Skeletal muscle tissue (tissue), 4 donors: ENCODE data around the gene LDHB. TPM values are rescaled to one million over a fixed set of nuclear protein-coding genes. Genes with fewer than 3 reads are reported as not detected.

Source experiments
- H3K27ac ChIP-seq: one replicate; pipeline ENCODE4 v1.7.0; 2013; ENCODE audit warnings: mild to moderate bottlenecking, low read depth, low read length, inconsistent platforms
- H3K27me3 ChIP-seq, 3 donors: one replicate each; pipeline ENCODE4 v1.7.0; 2013; ENCODE audit warnings: low read length in 3 of 3; ENCODE audit not compliant: control insufficient read depth in 3 of 3, insufficient read depth in 3 of 3
- H3K36me3 ChIP-seq, 3 donors: one replicate each; pipeline ENCODE4 v1.7.0; 2013; ENCODE audit warnings: low read length in 3 of 3; ENCODE audit not compliant: control insufficient read depth in 3 of 3, insufficient read depth in 3 of 3
- H3K4me1 ChIP-seq, 3 donors: one replicate each; pipeline ENCODE4 v1.7.0; 2013; ENCODE audit warnings: low read length in 3 of 3, mild to moderate bottlenecking in 3 of 3; ENCODE audit not compliant: control insufficient read depth in 3 of 3, insufficient read depth in 3 of 3
- H3K4me3 ChIP-seq, 3 donors: one replicate each; pipeline ENCODE4 v1.7.0; 2013; ENCODE audit warnings: low read length in 3 of 3
- H3K9ac ChIP-seq, 3 donors: one replicate each; pipeline ENCODE4 v1.7.0; 2013; ENCODE audit warnings: low read length in 3 of 3, mild to moderate bottlenecking in 3 of 3, moderate library complexity in 2 of 3, low read depth in 1 of 3
- H3K9me3 ChIP-seq, 3 donors: one replicate each; pipeline ENCODE4 v1.7.0; 2013; ENCODE audit warnings: low read length in 3 of 3; ENCODE audit not compliant: control insufficient read depth in 3 of 3
- total RNA-seq: library from RNA; depleted of rRNA; stranded (reverse); fragments of >200 nt; gene quantifications from one replicate; pipeline ENCODE4 v1.2.3, GENCODE V29; 2014
- donor health status: Osteomylitis.

Gene LDHB
- total RNA-seq, 1 donor from 2014 or later, result 498 TPM

DNA sequence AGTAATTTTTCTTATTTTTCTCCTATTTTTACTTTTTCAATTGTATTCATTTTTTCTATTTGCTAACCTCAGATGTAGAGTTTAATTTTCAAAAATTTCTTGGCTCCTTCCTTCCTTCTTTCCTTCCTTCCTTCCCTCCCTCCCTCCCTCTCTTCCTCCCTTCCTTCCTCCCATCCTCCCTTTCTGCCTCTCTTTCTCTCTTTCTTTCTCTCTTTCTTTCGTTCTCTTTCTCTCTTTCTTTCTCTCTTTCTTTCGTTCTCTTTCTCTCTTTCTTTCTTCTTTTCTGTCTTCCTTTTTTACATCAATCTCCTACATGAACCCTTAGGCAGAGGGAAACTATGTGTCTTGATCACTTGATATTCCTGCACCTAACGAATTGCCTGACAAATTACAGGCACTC is 40.6 kb downstream of the LDHB start:
- no peak overlapping the region for H3K4me3 ChIP-seq
- no peaks in the 10 kb centered on the region for H3K27me3 ChIP-seq
- no peak overlapping the region for H3K27ac ChIP-seq
- H3K36me3 ChIP-seq, result no peaks in the 10 kb centered on the region
- H3K9ac ChIP-seq, result no peak overlapping the region
- no peaks in the 10 kb centered on the region for H3K4me1 ChIP-seq
- H3K9me3 ChIP-seq, result no peaks in the 10 kb centered on the region

DNA sequence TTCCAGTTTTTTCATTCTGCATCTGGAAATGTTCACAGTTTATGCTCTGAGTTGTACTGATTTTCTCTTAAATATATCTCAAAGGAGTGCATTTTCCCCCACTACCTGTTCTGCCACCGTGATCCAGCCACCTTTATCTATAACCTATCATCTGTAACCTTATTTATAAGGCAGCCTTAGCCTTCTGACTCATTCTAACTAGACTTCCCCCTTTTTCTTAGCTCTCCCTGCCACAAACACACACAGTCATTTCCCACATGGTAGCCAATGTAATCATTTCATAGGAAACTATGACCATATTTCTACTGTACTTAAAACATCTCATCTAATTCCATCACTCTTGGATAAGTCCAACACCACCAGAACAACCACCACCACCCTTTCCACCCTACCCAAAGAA is 42.2 kb downstream of the LDHB start:
- Histone ChIP-seq H3K9me3 (no peaks in the 10 kb centered on the region), H3K27me3 (no peaks in the 10 kb centered on the region), H3K4me1 (no peaks in the 10 kb centered on the region), H3K4me3 (no peak overlapping the region), H3K9ac (no peak overlapping the region), H3K36me3 (no peaks in the 10 kb centered on the region), H3K27ac (no peak overlapping the region)

DNA sequence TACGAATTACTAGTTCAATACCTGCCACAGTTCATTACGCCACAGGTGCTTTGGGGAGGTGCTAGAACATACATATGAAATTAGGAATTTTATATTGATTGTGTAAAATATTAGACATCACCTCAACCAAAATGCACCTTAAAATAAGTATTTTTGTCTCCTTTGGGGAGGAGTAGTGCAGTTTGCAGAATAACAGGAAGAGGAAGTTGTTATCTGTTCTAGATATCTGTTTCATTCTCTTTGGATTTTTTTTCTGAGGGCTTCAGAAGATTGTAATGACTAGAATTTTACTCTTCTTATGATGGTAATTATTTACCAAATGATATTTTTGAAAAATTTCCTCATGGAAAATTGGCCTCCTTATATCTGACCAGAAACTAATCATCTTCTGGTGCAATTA is 43.1 kb downstream of the LDHB start:
- no peaks in the 10 kb centered on the region for H3K9me3 ChIP-seq
- H3K4me3 ChIP-seq, result no peak overlapping the region
- H3K27ac ChIP-seq, result no peak overlapping the region
- H3K27me3 ChIP-seq, result no peaks in the 10 kb centered on the region
- no peak overlapping the region for H3K9ac ChIP-seq
- no peaks in the 10 kb centered on the region for H3K36me3 ChIP-seq
- no peaks in the 10 kb centered on the region for H3K4me1 ChIP-seq

DNA sequence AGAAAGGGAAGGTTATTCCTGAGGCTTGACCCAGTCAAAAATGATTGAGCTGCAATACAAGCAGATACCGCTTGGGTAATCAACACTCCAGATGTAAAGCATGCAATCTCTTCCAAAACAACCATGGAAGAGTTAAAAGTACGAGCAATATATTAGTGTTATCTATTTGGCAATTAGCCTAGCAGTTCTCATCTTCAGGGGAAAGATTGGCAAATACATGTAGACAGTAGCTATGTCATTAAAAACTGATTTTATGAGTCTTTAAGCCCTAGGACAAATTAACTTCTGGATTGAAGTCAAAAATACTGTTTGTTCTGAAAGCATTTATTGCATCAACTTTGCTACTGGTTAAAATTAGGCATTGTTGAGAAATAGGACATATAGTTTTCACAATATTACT is 43.7 kb downstream of the LDHB start:
- H3K27ac ChIP-seq, result no peak overlapping the region
- no peak overlapping the region for H3K4me3 ChIP-seq
- no peaks in the 10 kb centered on the region for H3K4me1 ChIP-seq
- H3K36me3 ChIP-seq, result no peaks in the 10 kb centered on the region
- H3K9me3 ChIP-seq, result no peaks in the 10 kb centered on the region
- no peaks in the 10 kb centered on the region for H3K27me3 ChIP-seq
- no peak overlapping the region for H3K9ac ChIP-seq

DNA sequence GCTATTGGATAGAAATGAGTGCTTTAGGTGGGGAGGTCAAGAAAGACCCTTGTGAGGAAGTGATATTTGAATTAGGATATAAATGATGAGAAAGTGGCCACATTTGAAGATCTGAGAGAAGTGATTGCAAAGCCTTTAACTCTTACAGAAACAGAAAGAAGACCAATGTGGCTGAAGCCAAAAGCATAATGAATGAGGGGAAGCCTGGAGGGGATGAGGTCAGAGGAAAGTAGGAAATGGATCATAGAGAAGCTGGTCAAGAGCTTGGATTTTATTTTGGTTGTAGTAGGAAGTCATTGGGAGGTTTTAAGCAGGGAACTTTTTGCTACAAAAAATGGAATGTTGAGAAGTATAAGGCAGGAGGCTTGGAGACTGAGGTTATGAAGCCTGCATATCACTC is 49.4 kb downstream of the LDHB start:
- Histone ChIP-seq H3K36me3 (no peaks in the 10 kb centered on the region), H3K4me1 (no peaks in the 10 kb centered on the region), H3K9ac (no peak overlapping the region), H3K27ac (no peak overlapping the region), H3K4me3 (no peak overlapping the region), H3K27me3 (no peaks in the 10 kb centered on the region), H3K9me3 (no peaks in the 10 kb centered on the region)

DNA sequence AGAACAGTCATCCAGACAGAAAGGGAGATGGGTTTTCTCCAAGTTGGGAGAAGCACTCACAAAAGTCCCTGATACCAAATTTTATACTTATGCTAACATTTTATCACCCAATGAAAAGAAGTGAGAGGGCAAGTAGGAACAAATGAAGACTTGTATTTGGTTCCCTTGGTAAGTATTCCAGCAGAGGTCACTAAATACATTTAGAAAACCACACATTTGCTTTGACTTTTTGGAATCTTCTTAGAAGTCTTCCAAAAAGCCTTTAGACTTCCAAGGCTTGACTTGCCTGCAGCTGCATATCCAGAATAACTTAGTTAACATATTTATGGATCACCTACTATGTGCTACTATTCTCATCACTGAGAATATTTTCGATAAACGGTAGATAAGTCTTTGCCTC is 49.9 kb downstream of the LDHB start:
- H3K27me3 ChIP-seq, result no peaks in the 10 kb centered on the region
- no peaks in the 10 kb centered on the region for H3K4me1 ChIP-seq
- no peaks in the 10 kb centered on the region for H3K9me3 ChIP-seq
- no peaks in the 10 kb centered on the region for H3K36me3 ChIP-seq
- H3K4me3 ChIP-seq, result no peak overlapping the region
- H3K9ac ChIP-seq, result no peak overlapping the region
- no peak overlapping the region for H3K27ac ChIP-seq

DNA sequence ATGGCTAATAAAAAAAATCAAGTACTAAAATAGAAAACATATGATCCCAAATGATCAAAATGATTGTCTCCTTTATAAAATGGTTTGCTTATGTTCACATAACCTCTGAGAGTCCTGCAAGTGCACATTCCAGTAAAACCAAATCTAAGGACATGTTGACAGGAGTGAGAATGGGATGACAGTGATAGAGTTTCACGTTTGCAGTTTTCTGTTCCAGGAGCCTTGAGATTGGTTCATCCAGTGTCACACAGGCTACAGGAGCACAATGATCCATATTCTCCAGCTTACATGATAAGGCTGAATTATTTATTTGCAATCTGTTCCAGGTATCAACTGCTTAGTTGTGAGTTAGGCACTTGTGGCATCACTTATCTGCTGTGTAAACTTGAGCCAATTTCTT is 51.5 kb downstream of the LDHB start:
- Histone ChIP-seq H3K9ac (no peak overlapping the region), H3K9me3 (no peaks in the 10 kb centered on the region), H3K4me3 (no peak overlapping the region), H3K4me1 (no peaks in the 10 kb centered on the region), H3K36me3 (no peaks in the 10 kb centered on the region), H3K27me3 (no peaks in the 10 kb centered on the region), H3K27ac (no peak overlapping the region)

DNA sequence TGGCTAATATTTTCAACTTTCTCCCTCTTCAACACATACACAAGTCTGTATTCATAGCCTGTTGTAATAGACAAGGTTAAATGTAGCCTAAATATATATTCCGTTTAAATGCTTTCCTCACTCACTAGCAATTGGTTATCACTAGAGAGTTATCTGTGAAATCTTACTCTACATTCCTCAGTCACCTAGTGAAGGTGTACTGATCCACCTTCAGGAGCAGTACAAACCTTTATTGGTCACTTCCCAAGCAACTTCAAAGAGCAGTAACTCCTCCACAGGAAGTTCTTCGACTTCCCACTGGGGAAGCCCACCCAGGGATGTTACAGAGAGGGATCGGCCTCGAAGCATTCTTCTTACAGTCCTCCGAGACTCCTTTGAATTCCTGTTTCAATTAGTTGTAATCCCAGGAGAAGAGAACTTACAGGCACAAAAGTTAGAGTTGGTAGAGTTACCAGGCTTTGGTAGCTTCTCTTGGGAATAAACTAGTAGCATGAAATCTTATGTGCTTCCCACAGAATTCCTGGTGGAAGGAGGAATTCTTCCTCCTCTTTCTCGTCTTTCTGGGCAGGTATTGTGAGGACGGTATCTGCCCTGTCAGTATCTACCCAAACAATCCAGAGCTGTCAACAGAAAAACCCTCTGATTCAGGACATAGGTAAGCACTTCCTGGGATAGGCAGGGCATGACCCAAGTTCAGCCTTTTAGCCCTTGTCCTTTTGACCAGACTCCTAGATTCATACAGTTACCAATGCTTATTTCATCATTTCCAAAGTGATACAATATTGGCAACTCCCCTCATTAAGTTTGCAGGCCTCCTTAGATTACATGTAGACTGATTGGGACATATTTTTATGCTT is 53.2 kb downstream of the LDHB start, which contains the start of gene GYS2:
TSS of gene GYS2 (minus strand) at position 603 of the 857 bp plus-strand sequence. CDS start at position 348, 255 bp downstream.
- Histone ChIP-seq H3K4me1 (no peaks in the 10 kb centered on the region), H3K4me3 (no peak within 1 kb of the TSS), H3K27ac (no peak within 1 kb of the TSS), H3K9me3 (no peaks in the 10 kb centered on the region), H3K36me3 (no peaks in the 10 kb centered on the region), H3K27me3 (no peaks in the 10 kb centered on the region), H3K9ac (no peak within 1 kb of the TSS)

DNA sequence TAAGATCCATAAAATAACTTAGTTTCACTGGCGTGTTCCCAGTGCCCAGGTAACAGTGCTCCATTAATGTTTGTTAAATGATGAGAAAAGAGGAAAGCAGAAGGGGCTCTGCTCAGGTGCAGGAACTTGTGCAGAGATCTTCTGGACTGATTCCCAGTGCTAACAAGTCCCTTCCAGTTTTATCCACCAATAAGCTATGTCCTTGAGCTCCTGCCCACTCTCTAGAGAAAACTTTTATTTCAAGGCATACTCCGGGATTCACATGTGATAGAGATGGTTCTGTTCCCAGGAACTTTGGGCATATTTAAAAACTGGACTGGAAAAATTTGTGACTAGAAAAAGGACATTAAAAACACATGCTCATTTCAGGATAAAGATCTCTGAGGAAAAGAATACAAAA is 54.9 kb downstream of the LDHB start:
- Histone ChIP-seq H3K27ac (no peak overlapping the region), H3K27me3 (no peaks in the 10 kb centered on the region), H3K36me3 (no peaks in the 10 kb centered on the region), H3K4me1 (no peaks in the 10 kb centered on the region), H3K9ac (no peak overlapping the region), H3K4me3 (no peak overlapping the region), H3K9me3 (no peaks in the 10 kb centered on the region)

DNA sequence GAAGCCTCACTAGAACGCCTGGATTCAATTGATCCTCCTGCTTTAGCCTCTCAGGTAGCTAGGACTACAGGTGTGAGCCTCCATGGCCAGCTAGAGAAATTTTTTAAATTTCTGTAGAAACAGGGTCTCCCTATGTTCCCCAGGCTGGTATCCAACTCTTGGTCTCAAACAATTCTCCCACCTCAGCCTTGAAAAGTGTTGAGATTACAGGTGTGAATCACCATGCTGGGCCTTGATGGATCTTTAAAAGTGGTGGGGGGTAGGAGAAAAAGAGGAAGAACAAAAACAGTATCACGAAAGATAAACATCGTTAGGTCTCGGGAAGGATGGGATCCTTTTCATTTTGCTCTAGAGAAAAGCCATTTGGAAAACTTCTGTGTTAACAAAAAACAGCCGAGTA is 57.4 kb downstream of the LDHB start:
- H3K9me3 ChIP-seq, result no peaks in the 10 kb centered on the region
- no peak overlapping the region for H3K9ac ChIP-seq
- H3K4me3 ChIP-seq, result no peak overlapping the region
- no peaks in the 10 kb centered on the region for H3K27me3 ChIP-seq
- H3K4me1 ChIP-seq, result no peaks in the 10 kb centered on the region
- no peaks in the 10 kb centered on the region for H3K36me3 ChIP-seq
- no peak overlapping the region for H3K27ac ChIP-seq
